OCI-LY7 (cell line): Measurements from ENCODE around the gene CRACDL.

Source experiments
- EZH2phosphoT487 ChIP-seq: fragments of 200-600 bp; sonication (generic); IDR thresholded peaks from 2 replicates; pipeline ENCODE4 v1.6.1; 2018; ENCODE audit warnings: low read depth, borderline replicate concordance, mild to moderate bottlenecking, mixed run types, antibody characterized with exemption, low read length, moderate library complexity, mixed read lengths
- TF ChIP-seq, protein P1 (sequence below): fragments of 200-600 bp; sonication (generic); conservative IDR thresholded peaks from 2 replicates; pipeline ENCODE4 v1.5.1; 2014; ENCODE audit warnings: mild to moderate bottlenecking, antibody characterized with exemption, low read length, moderate library complexity, mixed read lengths

DNA sequence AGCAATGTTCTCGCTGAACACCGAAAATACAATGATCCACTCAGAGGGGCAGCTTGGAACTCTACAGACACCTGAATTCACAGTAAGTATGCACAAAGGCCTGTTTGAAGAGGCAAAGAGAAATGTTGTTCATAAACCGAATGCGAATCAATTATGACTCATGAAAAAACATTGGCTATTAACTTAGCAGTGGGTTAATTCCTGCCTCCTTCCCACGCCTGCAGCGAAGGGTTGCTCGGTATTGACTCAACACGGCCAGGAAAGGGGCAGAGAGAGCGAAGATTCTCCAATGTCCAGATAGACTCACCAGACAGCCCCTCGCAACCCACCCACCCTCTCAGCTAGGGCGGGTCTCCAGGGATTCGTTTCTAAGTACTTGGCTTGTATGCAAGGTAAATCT, 9.4 kb downstream of the CRACDL start:
- TF ChIP-seq, protein P1, sequence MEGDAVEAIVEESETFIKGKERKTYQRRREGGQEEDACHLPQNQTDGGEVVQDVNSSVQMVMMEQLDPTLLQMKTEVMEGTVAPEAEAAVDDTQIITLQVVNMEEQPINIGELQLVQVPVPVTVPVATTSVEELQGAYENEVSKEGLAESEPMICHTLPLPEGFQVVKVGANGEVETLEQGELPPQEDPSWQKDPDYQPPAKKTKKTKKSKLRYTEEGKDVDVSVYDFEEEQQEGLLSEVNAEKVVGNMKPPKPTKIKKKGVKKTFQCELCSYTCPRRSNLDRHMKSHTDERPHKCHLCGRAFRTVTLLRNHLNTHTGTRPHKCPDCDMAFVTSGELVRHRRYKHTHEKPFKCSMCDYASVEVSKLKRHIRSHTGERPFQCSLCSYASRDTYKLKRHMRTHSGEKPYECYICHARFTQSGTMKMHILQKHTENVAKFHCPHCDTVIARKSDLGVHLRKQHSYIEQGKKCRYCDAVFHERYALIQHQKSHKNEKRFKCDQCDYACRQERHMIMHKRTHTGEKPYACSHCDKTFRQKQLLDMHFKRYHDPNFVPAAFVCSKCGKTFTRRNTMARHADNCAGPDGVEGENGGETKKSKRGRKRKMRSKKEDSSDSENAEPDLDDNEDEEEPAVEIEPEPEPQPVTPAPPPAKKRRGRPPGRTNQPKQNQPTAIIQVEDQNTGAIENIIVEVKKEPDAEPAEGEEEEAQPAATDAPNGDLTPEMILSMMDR: no peak
- no peak for TF ChIP-seq EZH2phosphoT487
